22Rv1 (cell line): Measurements from ENCODE around the gene ARHGEF40.

Experiments
- H3K27ac ChIP-seq: fragments of 450-650 bp; 2 replicates; pipeline ENCODE4 v1.5.1; 2017
- ZFX ChIP-seq: fragments of 450-650 bp; IDR thresholded peaks from 2 replicates; pipeline ENCODE4 v1.6.1; 2017; ENCODE audit warnings: antibody characterized with exemption, borderline replicate concordance
- TF ChIP-seq, protein P1 (sequence below): fragments of 450-650 bp; IDR thresholded peaks from 2 replicates; pipeline ENCODE4 v1.5.1; 2017; ENCODE audit warnings: mild to moderate bottlenecking

ARHGEF40 gene

DNA sequence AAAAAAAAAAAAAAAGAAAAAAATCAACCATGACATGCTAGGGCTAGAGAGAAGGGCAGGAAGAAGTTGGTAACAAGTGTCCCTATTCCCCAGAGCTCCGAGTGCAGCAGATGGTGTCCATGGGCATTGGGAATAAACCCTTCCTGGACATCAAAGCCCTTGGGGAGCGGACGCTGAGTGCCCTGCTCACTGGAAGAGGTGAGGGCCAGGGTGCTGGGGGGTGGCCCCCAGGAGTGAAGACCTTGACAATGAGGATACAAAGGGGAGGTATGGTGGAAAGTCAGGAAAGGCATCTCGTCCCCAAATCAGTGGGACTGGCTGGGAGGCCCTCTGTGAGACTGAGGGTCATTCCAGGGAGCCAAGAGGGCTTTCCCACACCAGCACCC lies 16.8 kb downstream of the ARHGEF40 start:
- TF ChIP-seq ZFX: no peak
- TF ChIP-seq, protein P1, sequence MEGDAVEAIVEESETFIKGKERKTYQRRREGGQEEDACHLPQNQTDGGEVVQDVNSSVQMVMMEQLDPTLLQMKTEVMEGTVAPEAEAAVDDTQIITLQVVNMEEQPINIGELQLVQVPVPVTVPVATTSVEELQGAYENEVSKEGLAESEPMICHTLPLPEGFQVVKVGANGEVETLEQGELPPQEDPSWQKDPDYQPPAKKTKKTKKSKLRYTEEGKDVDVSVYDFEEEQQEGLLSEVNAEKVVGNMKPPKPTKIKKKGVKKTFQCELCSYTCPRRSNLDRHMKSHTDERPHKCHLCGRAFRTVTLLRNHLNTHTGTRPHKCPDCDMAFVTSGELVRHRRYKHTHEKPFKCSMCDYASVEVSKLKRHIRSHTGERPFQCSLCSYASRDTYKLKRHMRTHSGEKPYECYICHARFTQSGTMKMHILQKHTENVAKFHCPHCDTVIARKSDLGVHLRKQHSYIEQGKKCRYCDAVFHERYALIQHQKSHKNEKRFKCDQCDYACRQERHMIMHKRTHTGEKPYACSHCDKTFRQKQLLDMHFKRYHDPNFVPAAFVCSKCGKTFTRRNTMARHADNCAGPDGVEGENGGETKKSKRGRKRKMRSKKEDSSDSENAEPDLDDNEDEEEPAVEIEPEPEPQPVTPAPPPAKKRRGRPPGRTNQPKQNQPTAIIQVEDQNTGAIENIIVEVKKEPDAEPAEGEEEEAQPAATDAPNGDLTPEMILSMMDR: no peak
- no peak overlapping the region for H3K27ac ChIP-seq

DNA sequence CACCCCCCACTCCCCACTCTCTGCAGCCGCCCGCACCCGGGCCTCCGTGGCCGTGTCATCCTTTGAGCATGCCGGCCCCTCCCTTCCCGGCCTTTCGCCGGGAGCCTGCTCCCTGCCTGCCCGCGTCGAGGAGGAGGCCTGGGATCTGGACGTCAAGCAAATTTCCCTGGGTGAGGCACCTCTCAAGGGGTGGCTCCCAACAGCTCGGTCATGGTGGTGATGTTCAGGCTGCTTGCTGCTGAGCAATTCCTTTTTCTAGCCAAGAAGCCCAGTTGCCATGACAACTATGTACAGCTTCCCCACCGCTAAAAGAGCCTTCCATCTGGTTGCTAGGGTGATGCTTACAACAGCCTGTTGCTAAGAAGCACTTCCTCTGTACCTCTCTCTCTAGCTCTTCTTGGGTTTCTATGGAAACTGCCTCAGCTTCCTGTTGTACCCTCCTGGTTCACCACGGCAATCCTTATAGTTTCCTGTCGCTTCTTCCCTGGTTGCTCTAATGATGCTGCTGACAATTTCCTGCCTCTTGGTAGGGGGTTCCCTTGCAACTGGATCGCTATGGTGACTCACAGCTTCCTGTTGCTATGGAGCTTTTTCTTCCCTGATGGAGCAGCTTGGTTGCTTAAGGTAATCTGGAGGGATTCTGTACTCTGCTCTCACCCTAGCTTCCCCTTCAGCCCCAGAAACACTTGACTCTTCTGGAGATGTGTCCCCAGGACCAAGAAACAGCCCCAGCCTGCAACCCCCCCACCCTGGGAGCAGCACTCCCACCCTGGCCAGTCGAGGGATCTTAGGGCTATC lies 17.4 kb downstream of the ARHGEF40 start:
- TF ChIP-seq, protein P1: no peak
- TF ChIP-seq ZFX: no peak
- no peak overlapping the region for H3K27ac ChIP-seq

DNA sequence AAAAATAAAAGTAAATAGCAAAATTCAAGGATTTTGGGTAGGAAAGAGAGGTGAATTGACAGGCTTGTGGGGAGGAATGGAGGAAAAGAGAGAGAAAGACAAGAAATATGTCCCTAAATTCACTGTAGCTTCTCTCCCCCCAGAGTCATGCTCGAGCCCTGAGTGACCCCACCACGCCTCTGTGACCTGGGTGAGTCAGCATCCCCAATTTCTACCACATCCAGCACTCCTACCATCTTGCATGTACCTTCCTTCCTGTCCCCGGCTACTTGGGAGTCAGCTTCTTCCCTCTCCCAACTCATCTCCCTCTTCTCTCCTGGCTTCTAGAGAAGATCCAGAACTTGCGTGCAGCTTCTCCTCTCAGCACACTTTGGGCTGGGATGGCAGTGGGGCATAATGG lies 18.6 kb downstream of the ARHGEF40 start:
- no peak for TF ChIP-seq ZFX
- TF ChIP-seq, protein P1: no peak
- no peak overlapping the region for H3K27ac ChIP-seq

DNA sequence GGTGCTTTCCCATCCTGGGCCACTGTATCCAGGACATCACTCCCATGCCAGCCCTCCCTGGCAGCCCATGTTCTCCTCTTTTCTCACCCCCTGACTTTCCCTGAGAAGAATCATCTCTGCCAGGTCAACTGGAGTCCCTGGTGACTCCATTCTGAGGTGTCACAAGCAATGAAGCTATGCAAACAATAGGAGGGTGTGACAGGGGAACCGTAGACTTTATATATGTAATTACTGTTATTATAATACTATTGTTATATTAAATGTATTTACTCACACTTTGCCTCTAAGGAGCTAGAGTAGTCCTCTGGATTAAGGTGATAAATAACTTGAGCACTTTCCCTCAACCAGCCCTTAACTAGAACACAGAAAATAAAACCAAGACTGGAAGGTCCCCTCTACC lies 19.2 kb downstream of the ARHGEF40 start:
- no peak for TF ChIP-seq ZFX
- TF ChIP-seq, protein P1: no peak
- H3K27ac ChIP-seq: no peak overlapping the region

DNA sequence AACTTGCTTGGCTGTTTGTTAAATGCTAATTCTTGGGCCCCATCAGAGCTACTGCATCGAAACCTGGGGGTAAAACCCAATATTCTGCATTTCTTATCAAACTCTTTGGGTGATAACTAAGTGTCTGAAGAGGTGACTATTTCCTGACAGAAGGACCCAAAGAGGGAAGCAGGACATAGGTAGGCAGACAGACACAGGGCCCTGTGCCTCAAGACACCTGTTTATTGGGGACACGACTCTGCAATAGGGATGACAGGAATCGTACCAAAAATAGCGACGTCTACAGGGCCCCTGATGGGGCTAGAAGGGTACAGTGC lies 19.7 kb downstream of the ARHGEF40 start:
- no peak for TF ChIP-seq ZFX
- TF ChIP-seq, protein P1: no peak
- no peak overlapping the region for H3K27ac ChIP-seq

DNA sequence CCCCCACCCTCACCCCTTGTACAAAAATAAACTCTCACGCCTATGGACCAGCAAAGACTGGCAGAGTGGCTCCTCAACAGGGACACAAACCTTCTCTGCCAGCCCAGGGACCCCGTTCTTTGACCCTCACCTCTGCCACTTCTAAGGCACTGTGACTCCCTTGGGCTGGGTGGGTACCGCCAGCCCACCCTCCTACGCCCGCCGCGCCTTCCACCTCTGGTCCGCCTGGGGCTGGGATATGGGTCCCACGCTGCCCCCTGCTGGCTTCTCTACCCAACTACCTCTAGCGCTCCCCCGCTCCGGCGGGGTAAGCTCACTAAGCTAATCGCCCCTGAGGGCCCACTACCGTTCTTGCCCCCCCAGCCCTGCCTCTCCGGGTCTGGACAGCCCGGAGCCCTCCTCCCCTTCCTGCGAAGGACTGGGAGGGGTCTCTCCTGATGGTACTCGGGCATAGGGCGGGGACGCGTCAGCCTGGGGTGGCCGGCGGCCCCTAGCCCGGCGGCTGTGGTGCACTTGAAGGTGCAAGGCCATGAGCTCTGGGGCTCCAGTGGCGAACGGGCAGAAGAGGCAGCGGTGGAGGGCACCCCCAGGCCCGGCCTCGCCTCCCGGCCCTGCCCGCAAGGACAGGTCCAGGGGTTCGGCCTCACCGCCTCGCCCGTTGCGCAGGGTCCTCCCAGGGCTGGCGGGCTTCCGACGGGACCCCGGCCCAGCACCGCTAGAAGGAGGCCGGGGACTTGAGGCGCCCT lies 20.3 kb downstream of the ARHGEF40 start:
- H3K27ac ChIP-seq: no peak overlapping the region
- no peak for TF ChIP-seq ZFX
- TF ChIP-seq, protein P1: peak; percentile 75

DNA sequence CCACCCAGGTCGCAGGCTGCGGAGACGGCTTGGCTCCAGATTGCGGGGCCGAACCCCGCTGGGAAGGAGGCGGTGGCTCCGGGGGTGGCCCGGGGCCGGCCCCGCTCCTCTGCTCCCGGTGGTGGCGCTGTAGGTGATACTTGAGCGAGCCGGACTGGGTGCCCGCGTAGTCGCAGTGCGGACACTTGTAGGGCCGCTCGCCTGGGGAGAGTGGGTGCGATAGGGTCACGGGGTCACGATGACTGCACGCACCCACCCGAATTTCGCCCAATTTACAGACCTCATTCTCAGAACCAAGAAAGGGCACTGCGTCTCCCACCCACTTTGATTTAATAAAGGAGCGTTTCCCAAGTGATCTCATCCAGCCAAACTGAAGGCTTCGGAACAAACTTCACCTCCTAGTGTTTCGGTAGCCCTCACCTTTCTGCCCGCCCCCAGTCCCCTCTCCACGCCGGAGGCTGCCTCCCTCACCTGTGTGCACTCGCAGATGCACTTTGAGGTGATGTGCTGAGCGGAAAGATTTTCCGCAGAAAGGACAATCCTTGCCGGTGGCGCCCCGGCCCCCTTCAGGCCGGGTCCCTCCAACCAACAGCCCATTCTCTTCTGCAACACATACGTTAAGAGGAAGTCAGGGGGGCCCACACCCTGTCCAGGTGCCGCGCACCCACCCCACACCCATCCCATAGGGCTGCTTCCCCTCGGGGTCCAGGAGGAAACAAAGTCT lies 21.0 kb downstream of the ARHGEF40 start:
- H3K27ac ChIP-seq: no peak overlapping the region
- TF ChIP-seq ZFX: no peak
- TF ChIP-seq, protein P1: no peak
